TTC549 (cell line): ENCODE results near the gene BAD.

Experiments used
- FAIRE-seq: peaks from 2 replicates; lab custom pipeline; 2012; peaks lifted over from hg19 to GRCh38; lab: Jason Lieb, UNC

Gene BAD

GRCh38 chr11:64296236-64296635 lies 11.8 kb upstream of the BAD start:
- no peak for FAIRE-seq

GRCh38 chr11:64295760-64296159 lies 11.3 kb upstream of the BAD start:
- no peak for FAIRE-seq

GRCh38 chr11:64294774-64295173 lies 10.3 kb upstream of the BAD start:
- FAIRE-seq, result no peak

- FAIRE-seq, result no peak
Measured at GRCh38 chr11:64292460-64293254, 8.2 kb upstream of the BAD start.

GRCh38 chr11:64291752-64292459 lies 7.4 kb upstream of the BAD start:
- no peak for FAIRE-seq

- no peak for FAIRE-seq
Measured at GRCh38 chr11:64291262-64291751, 6.8 kb upstream of the BAD start, which contains the start of gene KCNK4. KCNK4 (plus strand) TSS chr11:64291302; CDS start chr11:64293019, 1,717 bp downstream.

GRCh38 chr11:64290352-64291261 lies 6.1 kb upstream of the BAD start:
- no peak for FAIRE-seq

GRCh38 chr11:64289002-64289564 lies 4.6 kb upstream of the BAD start:
- no peak for FAIRE-seq

- no peak for FAIRE-seq
Measured at GRCh38 chr11:64288353-64288750, 3.9 kb upstream of the BAD start.

GRCh38 chr11:64287676-64288352 lies 3.3 kb upstream of the BAD start:
- FAIRE-seq, result no peak

GRCh38 chr11:64286801-64287159 lies 2.3 kb upstream of the BAD start:
- FAIRE-seq, result no peak

GRCh38 chr11:64285885-64286800 lies 1.7 kb upstream of the BAD start:
- no peak for FAIRE-seq

- no peak for FAIRE-seq
Measured at GRCh38 chr11:64284962-64285884, 758 bp upstream of the BAD start, which contains the start of gene GPR137. GPR137 (plus strand) TSS chr11:64285848; CDS start chr11:64286525, 677 bp downstream.

- no peak for FAIRE-seq
Measured at GRCh38 chr11:64283092-64283491, 1.4 kb downstream of the BAD start.

GRCh38 chr11:64281957-64282770 lies 2.3 kb downstream of the BAD start:
- no peak for FAIRE-seq

GRCh38 chr11:64278576-64279190 lies 5.8 kb downstream of the BAD start:
- no peak for FAIRE-seq

- FAIRE-seq, result no peak
Measured at GRCh38 chr11:64276653-64277431, 7.6 kb downstream of the BAD start.
